ENCODE data around the gene HCFC2.

- TF ChIP-seq EZH2 (IDR thresholded peaks at IDR 0.05; ENCODE audit: borderline replicate concordance, low read depth, low read length, severe bottlenecking) (no peak), CTCF (IDR thresholded peaks at IDR 0.05; ENCODE audit: borderline replicate concordance, extremely low read depth, low read length, poor library complexity, severe bottlenecking) (no peak)
Measured at GRCh38 chr12:104094284-104094683, 30.0 kb downstream of the HCFC2 start.
